ENCODE results near the gene STEEP1. TPM values are rescaled to one million over a fixed set of nuclear protein-coding genes. Genes with fewer than 3 reads are reported as not detected.

Gene STEEP1
- total RNA-seq, 1 donor from 2014 or later, result 22.1 TPM

DNA sequence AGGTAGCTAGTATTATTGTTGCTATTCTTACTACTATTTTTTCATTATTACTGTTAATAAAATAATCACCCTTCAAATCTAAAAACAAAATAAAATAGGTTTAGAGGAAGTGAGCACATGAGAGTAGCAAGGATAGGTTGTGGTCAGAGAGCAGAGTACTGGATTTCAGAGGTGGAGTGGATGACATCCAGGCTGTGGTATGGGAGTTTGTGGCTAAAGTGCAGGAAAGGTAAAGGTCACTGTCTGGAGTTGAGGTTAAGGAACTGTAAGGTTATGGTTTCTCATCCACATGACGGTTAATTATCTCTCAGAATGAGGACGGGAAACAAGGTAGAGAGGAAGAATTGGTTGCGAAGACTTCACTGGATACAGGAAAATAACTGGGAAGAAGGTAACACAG is 27.7 kb downstream of the STEEP1 start:
- Mint-ChIP-seq H3K36me3 (ENCODE audit: low read depth, unreplicated experiment) (no peaks in the 10 kb centered on the region), H3K27ac (ENCODE audit: unreplicated experiment) (no peak overlapping the region), H3K9me3 (ENCODE audit: unreplicated experiment) (no peaks in the 10 kb centered on the region), H3K4me1 (ENCODE audit: low read depth, unreplicated experiment) (peaks cover 15% of the 10 kb centered on the region), H3K27me3 (ENCODE audit: low read depth, unreplicated experiment) (no peaks in the 10 kb centered on the region), H3K4me3 (ENCODE audit: unreplicated experiment) (no peak overlapping the region)
- Histone ChIP-seq H3K36me3 (ENCODE audit: insufficient read depth, low read length) (peaks cover 3% of the 10 kb centered on the region), H4K20me1 (ENCODE audit: insufficient read depth, low read length) (no peaks in the 10 kb centered on the region), H3K79me2 (ENCODE audit: insufficient read depth, low read length) (no peaks in the 10 kb centered on the region), H3K9me3 (ENCODE audit: insufficient read depth, low read depth, low read length) (no peaks in the 10 kb centered on the region), H3K4me2 (ENCODE audit: low read length) (no peak overlapping the region), H3K27ac (ENCODE audit: low read depth, low read length) (no peak overlapping the region), H3K4me3 (ENCODE audit: insufficient read depth, low read depth, low read length) (no peak overlapping the region), H3K9ac (ENCODE audit: low read length) (no peak overlapping the region), H3K27me3 (ENCODE audit: insufficient read depth, low read length) (no peaks in the 10 kb centered on the region), H2AFZ (ENCODE audit: low read depth, low read length) (no peak overlapping the region), H3K4me1 (ENCODE audit: insufficient read depth, low read length) (peaks cover 3% of the 10 kb centered on the region)
- no peak for TF ChIP-seq EZH2 (IDR thresholded peaks at IDR 0.05; ENCODE audit: insufficient read depth, low read length)
- TF ChIP-seq, protein P1, sequence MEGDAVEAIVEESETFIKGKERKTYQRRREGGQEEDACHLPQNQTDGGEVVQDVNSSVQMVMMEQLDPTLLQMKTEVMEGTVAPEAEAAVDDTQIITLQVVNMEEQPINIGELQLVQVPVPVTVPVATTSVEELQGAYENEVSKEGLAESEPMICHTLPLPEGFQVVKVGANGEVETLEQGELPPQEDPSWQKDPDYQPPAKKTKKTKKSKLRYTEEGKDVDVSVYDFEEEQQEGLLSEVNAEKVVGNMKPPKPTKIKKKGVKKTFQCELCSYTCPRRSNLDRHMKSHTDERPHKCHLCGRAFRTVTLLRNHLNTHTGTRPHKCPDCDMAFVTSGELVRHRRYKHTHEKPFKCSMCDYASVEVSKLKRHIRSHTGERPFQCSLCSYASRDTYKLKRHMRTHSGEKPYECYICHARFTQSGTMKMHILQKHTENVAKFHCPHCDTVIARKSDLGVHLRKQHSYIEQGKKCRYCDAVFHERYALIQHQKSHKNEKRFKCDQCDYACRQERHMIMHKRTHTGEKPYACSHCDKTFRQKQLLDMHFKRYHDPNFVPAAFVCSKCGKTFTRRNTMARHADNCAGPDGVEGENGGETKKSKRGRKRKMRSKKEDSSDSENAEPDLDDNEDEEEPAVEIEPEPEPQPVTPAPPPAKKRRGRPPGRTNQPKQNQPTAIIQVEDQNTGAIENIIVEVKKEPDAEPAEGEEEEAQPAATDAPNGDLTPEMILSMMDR (IDR thresholded peaks at IDR 0.05; ENCODE audit: insufficient read depth, low read depth, low read length), result no peak
- DNase-seq (ENCODE audit: low read depth) (no peak), FAIRE-seq (no peak)

DNA sequence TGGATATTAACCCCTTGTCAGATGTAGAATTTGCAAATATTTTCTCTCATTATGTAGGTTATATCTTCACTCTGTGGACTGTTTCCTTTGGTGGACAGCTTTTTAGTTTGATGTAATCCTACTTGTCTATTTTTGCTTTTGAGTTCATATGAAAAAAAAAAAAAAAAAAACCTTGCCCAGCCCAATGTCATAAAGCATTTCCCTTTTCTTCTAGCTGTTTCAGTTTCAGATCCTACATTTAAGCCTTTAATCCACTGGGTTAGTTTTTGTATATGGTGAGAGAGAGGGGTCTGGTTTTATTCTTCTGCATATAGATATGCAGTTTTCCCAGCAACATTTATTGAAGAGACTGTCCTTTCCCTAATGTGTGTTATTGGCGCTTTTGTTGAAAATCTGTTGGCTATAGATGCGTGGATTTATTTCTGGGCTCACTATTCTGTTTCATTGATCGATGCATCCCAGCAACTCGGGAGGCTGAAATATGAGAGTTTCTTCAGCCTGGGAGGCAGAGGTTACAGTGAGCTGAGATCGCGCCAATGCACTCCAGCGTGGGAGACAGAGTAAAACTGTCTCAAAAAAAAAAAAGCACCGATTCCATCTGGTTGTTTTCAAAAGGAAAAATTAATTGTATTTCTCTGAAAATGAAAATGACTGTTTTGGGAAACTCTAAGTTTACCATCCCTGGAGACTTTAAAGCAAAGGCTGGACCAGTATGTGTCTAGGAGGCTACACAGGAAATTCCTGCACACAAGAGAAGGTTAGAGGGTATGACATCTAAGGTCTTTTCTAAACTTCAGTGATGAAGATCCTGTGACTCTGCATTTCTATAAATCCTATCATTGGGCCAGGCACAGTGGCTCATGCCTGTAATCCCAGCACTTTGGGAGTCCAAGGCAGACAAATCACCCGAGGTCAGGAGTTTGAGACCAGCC is 35.6 kb downstream of the STEEP1 start:
- Mint-ChIP-seq H3K9me3 (ENCODE audit: unreplicated experiment) (no peaks in the 10 kb centered on the region), H3K4me3 (ENCODE audit: unreplicated experiment) (no peak overlapping the region), H3K36me3 (ENCODE audit: low read depth, unreplicated experiment) (no peaks in the 10 kb centered on the region), H3K27me3 (ENCODE audit: low read depth, unreplicated experiment) (no peaks in the 10 kb centered on the region), H3K27ac (ENCODE audit: unreplicated experiment) (no peak overlapping the region), H3K4me1 (ENCODE audit: low read depth, unreplicated experiment) (no peaks in the 10 kb centered on the region)
- H3K4me3 ChIP-seq (ENCODE audit: insufficient read depth, low read depth, low read length), result no peak overlapping the region
- no peak overlapping the region for H3K9ac ChIP-seq (ENCODE audit: low read length)
- no peaks in the 10 kb centered on the region for H3K79me2 ChIP-seq (ENCODE audit: insufficient read depth, low read length)
- H3K4me2 ChIP-seq (ENCODE audit: low read length), result no peak overlapping the region
- no peaks in the 10 kb centered on the region for H3K27me3 ChIP-seq (ENCODE audit: insufficient read depth, low read length)
- no peaks in the 10 kb centered on the region for H3K36me3 ChIP-seq (ENCODE audit: insufficient read depth, low read length)
- H3K27ac ChIP-seq (ENCODE audit: low read depth, low read length), result no peak overlapping the region
- DNase-seq (ENCODE audit: low read depth) (no peak), FAIRE-seq (peak; percentile 9)
- H4K20me1 ChIP-seq (ENCODE audit: insufficient read depth, low read length), result no peaks in the 10 kb centered on the region
- H2AFZ ChIP-seq (ENCODE audit: low read depth, low read length), result no peak overlapping the region
- no peaks in the 10 kb centered on the region for H3K9me3 ChIP-seq (ENCODE audit: insufficient read depth, low read depth, low read length)
- H3K4me1 ChIP-seq (ENCODE audit: insufficient read depth, low read length), result no peaks in the 10 kb centered on the region
- no peak for TF ChIP-seq EZH2 (IDR thresholded peaks at IDR 0.05; ENCODE audit: insufficient read depth, low read length)
- TF ChIP-seq, protein P1 (IDR thresholded peaks at IDR 0.05; ENCODE audit: insufficient read depth, low read depth, low read length), result no peak

DNA sequence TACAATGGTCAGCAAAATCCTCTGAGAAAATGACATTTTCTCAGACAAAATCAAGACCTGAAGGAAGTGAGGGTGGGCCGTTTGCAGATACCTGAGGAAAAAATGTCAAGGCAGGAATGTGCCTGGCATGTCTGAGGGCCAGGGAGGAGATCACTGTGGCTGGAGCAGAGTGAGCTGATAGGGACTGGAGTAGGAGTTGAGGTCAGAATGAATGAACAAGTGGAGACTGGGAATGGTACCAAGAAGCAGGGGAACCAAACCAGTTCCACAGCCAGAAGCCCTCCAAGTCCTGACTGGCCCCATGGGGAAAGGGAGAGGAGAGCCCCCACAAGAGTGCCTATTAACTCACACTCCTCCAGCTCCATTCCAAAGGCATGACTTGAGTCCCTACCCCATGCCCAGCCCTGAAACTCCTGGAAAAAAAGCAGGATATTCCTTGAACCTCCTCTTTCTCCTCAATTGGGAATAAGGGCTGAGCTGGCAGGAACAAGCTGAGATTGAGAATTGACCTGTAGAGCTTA is 41.5 kb downstream of the STEEP1 start:
- Mint-ChIP-seq H3K4me3 (ENCODE audit: unreplicated experiment) (no peak overlapping the region), H3K36me3 (ENCODE audit: low read depth, unreplicated experiment) (no peaks in the 10 kb centered on the region), H3K9me3 (ENCODE audit: unreplicated experiment) (no peaks in the 10 kb centered on the region), H3K27ac (ENCODE audit: unreplicated experiment) (no peak overlapping the region), H3K4me1 (ENCODE audit: low read depth, unreplicated experiment) (no peaks in the 10 kb centered on the region), H3K27me3 (ENCODE audit: low read depth, unreplicated experiment) (no peaks in the 10 kb centered on the region)
- Histone ChIP-seq H3K4me1 (ENCODE audit: insufficient read depth, low read length) (no peaks in the 10 kb centered on the region), H3K9me3 (ENCODE audit: insufficient read depth, low read depth, low read length) (no peaks in the 10 kb centered on the region), H3K79me2 (ENCODE audit: insufficient read depth, low read length) (no peaks in the 10 kb centered on the region), H3K27ac (ENCODE audit: low read depth, low read length) (no peak overlapping the region), H3K9ac (ENCODE audit: low read length) (no peak overlapping the region), H3K36me3 (ENCODE audit: insufficient read depth, low read length) (no peaks in the 10 kb centered on the region), H3K4me2 (ENCODE audit: low read length) (no peak overlapping the region), H4K20me1 (ENCODE audit: insufficient read depth, low read length) (no peaks in the 10 kb centered on the region), H2AFZ (ENCODE audit: low read depth, low read length) (no peak overlapping the region), H3K4me3 (ENCODE audit: insufficient read depth, low read depth, low read length) (no peak overlapping the region), H3K27me3 (ENCODE audit: insufficient read depth, low read length) (no peaks in the 10 kb centered on the region)
- DNase-seq (ENCODE audit: low read depth) (no peak), FAIRE-seq (no peak)
- no peak for TF ChIP-seq EZH2 (IDR thresholded peaks at IDR 0.05; ENCODE audit: insufficient read depth, low read length)
- TF ChIP-seq, protein P1 (IDR thresholded peaks at IDR 0.05; ENCODE audit: insufficient read depth, low read depth, low read length), result no peak

Data from astrocyte (in vitro differentiated cells and primary cell).